Adrenal gland (tissue), 12 donors: ENCODE data around the gene TAF3. TPM values are rescaled to one million over a fixed set of nuclear protein-coding genes. Genes with fewer than 3 reads are reported as not detected.
A peak's percentile ranks its signal among the peaks of the same experiment; 100 is the strongest.

Experiments
- DNase-seq, 7 donors: peaks; one replicate each; pipeline ENCODE4 v3.0.0-alpha.2; 2019 to 2020
- H3K27ac ChIP-seq, 5 donors: fragments of 200-600 bp; sonication (generic) in 4 of 5; 1 replicate in 3 of 5; 2 replicates in 2 of 5; pipeline versions ENCODE4 v1.5.1 to v1.8.0; 2016 to 2020; ENCODE audit warnings: mild to moderate bottlenecking in 1 of 5
- H3K27me3 ChIP-seq: fragments of 200-600 bp; 2 replicates; pipeline ENCODE4 v1.8.0; 2021
- H3K36me3 ChIP-seq, 2 donors: fragments of 200-600 bp; replicated peaks in 1 of 2; 1 replicate in 1 of 2; 2 replicates in 1 of 2; pipeline versions ENCODE4 v1.5.1 to v1.8.0; 2018 to 2022
- H3K4me1 ChIP-seq, 2 donors: fragments of 200-600 bp; replicated peaks in 1 of 2; 1 replicate in 1 of 2; 2 replicates in 1 of 2; pipeline versions ENCODE4 v1.5.1 to v1.8.0; 2018 to 2021
- H3K4me3 ChIP-seq, 4 donors: fragments of 200-600 bp; sonication (generic) in 3 of 4; one replicate each; pipeline ENCODE4 v1.5.1; 2016 to 2018
- H3K9me3 ChIP-seq, 3 donors: fragments of 200-600 bp; sonication (generic) in 1 of 3; replicated peaks in 1 of 3; 1 replicate in 2 of 3; 2 replicates in 1 of 3; pipeline versions ENCODE4 v1.5.1 to v1.8.0; 2016 to 2021
- POLR2A ChIP-seq, 2 donors: fragments of 450-650 bp; IDR thresholded peaks; one replicate each; pipeline ENCODE4 v1.6.1; 2017; ENCODE audit warnings: antibody characterized with exemption in 2 of 2, mild to moderate bottlenecking in 2 of 2, moderate library complexity in 1 of 2
- WGBS, 4 donors: extraction: QIAGEN DNeasy Blood & Tissue Kit in 2 of 4; methylation state at CpG; one replicate each; pipeline versions ENCODE4 v1.1.5 to v1.1.7; 2013 to 2017; 5-methylcytosine and 5-hydroxymethylcytosine counted together
- intact Hi-C, 2 donors: fragments of 100-400 bp; cut with DNase I; formaldehyde crosslinking; loops; one replicate each; pipeline versions ENCODE4 v1.14.1 to v1.15.0; 2022 to 2023
- polyA plus RNA-seq, 3 donors: library from polyadenylated mRNA; stranded (reverse); fragments of 200-250 nt in 2 of 3; fragments of 350-450 nt in 1 of 3; fragmentation: Illumina TruSeq in 1 of 3; extraction: RNeasy Lipid Tissue Mini Kit (QIAGEN cat#74804) in 1 of 3; gene quantifications; one replicate each; pipeline ENCODE4 v1.2.3, GENCODE V29; 2013 to 2014
- total RNA-seq, 9 donors: library from RNA; depleted of rRNA in 4 of 9; stranded (reverse); fragments of >200 nt in 4 of 9; fragments of 120-200 nt in 1 of 9; fragmentation: NEBNext Ultra II Directional in 1 of 9; extraction: Animal tissue kit (Norgen Biotek cat#: 25700) in 1 of 9; gene quantifications; one replicate each; pipeline versions ENCODE4 v1.1.0 to v1.2.4, GENCODE V29; 2013 to 2023
- TF ChIP-seq, protein P1 (sequence below), 6 experiments: fragments of 450-650 bp in 4 of 6; fragments of 200-600 bp in 2 of 6; sonication (generic) in 1 of 6; IDR thresholded peaks; 1 replicate in 5 of 6; 2 replicates in 1 of 6; pipeline versions ENCODE4 v1.5.1 to v1.8.0; 2016 to 2021; ENCODE audit warnings: antibody characterized with exemption in 6 of 6, mild to moderate bottlenecking in 2 of 6, moderate library complexity in 1 of 6
- donor health status: healthy with polysubstance abuse.
- donor health status: Bipolar disorder and iron deficiency.
- donor health status: DM: yes; HTN: yes; CAD: no.
- donor health status: DM: no; HTN: no; CAD: no.
- donor health status: DM: no; HTN: no; CAD: no.
- donor health status: DM: yes; HTN: yes; CAD: no.

Gene TAF3
- total and polyA plus RNA-seq, 12 donors = 3.5 to 16.6 (median 7.6) TPM

- Histone ChIP-seq H3K27me3 (peaks cover 92% of the 10 kb centered on the region), H3K4me3 (no peak overlapping the region), H3K4me1 (peaks cover 7 to 11% of the 10 kb centered on the region in 2 donors), H3K36me3 (no peaks in the 10 kb centered on the region), H3K9me3 (no peaks in the 10 kb centered on the region), H3K27ac (no peak overlapping the region)
- no peak for DNase-seq
- intact Hi-C loops = no loop called here
- TF ChIP-seq, protein P1, sequence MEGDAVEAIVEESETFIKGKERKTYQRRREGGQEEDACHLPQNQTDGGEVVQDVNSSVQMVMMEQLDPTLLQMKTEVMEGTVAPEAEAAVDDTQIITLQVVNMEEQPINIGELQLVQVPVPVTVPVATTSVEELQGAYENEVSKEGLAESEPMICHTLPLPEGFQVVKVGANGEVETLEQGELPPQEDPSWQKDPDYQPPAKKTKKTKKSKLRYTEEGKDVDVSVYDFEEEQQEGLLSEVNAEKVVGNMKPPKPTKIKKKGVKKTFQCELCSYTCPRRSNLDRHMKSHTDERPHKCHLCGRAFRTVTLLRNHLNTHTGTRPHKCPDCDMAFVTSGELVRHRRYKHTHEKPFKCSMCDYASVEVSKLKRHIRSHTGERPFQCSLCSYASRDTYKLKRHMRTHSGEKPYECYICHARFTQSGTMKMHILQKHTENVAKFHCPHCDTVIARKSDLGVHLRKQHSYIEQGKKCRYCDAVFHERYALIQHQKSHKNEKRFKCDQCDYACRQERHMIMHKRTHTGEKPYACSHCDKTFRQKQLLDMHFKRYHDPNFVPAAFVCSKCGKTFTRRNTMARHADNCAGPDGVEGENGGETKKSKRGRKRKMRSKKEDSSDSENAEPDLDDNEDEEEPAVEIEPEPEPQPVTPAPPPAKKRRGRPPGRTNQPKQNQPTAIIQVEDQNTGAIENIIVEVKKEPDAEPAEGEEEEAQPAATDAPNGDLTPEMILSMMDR (IDR thresholded peaks at IDR 0.05) = no peak
- TF ChIP-seq POLR2A (IDR thresholded peaks at IDR 0.05) = no peak
- 10 to 19% (median 13%) methylated on average over 27 to 35 of the region's 35 CpGs for WGBS, 4 donors
Observed at GRCh38 chr10:8042721-8043568, 224.6 kb downstream of the TAF3 start.

- Histone ChIP-seq H3K27me3 (peaks cover 94% of the 10 kb centered on the region), H3K4me3 (no peak overlapping the region), H3K9me3 (no peaks in the 10 kb centered on the region), H3K36me3 (no peaks in the 10 kb centered on the region), H3K27ac (no peak overlapping the region), H3K4me1 (peaks cover 7 to 11% of the 10 kb centered on the region in 2 donors)
- 12 to 38% (median 15%) methylated on average over 7 to 31 of the region's 31 CpGs for WGBS, 4 donors
- DNase-seq = no peak
- intact Hi-C loops = no loop called here
- no peak for TF ChIP-seq POLR2A (IDR thresholded peaks at IDR 0.05)
- TF ChIP-seq, protein P1 (IDR thresholded peaks at IDR 0.05) = no peak
Observed at GRCh38 chr10:8043569-8044306, 225.4 kb downstream of the TAF3 start.

DNA sequence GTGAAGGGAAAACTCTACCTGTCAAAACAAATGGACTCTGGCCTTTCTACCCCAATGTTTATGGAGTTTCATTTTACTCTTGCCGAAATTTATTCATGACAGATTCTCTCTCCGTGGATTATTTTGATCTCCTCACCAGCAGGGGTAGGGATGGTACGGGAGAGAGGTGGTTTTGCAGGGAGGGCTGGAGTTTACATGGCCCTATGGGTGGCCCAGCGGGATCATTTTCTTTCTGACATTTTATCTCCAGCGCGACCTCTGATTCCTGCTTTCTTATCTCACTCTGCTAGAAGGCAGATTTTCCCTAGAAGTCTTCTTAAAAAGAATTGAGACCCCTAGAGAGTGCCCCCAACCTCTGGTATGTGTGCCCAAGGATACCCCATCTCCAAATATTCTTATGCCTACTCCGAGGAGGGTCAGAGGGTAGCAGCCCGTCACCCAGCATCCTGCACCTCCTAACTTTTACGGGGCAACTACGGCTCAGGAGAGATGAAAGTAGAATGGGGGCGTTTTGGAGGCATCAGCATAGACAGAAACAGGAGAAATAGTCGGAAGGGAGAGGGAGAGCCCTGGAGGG lies 226.1 kb downstream of the TAF3 start:
- Histone ChIP-seq H3K36me3 (no peaks in the 10 kb centered on the region), H3K27ac (no peak overlapping the region), H3K4me1 (peaks cover 7 to 15% of the 10 kb centered on the region in 2 donors), H3K4me3 (peak overlapping the region in 1 of 4 donors; percentile 42), H3K27me3 (peaks cover 94% of the 10 kb centered on the region), H3K9me3 (no peaks in the 10 kb centered on the region)
- no peak for DNase-seq
- WGBS, 4 donors = 37 to 41% (median 39%) methylated on average over 12 of the region's 12 CpGs
- intact Hi-C loops = no loop called here
- TF ChIP-seq, protein P1 (IDR thresholded peaks at IDR 0.05) = no peak
- no peak for TF ChIP-seq POLR2A (IDR thresholded peaks at IDR 0.05)
